Hypothalamus (tissue), 51 donors: Measurements from ENCODE around the gene PDE4C.
"Not testable (repeated sequence)": the region's sequence is repeated elsewhere in the genome, so short reads cannot be mapped to it uniquely, and the experiment has no call there.

Experiments used
- DNase-seq, 51 donors: peaks; one replicate each; lab custom pipeline; 2025; lab: John Stamatoyannopoulos, UW

Gene PDE4C

DNA sequence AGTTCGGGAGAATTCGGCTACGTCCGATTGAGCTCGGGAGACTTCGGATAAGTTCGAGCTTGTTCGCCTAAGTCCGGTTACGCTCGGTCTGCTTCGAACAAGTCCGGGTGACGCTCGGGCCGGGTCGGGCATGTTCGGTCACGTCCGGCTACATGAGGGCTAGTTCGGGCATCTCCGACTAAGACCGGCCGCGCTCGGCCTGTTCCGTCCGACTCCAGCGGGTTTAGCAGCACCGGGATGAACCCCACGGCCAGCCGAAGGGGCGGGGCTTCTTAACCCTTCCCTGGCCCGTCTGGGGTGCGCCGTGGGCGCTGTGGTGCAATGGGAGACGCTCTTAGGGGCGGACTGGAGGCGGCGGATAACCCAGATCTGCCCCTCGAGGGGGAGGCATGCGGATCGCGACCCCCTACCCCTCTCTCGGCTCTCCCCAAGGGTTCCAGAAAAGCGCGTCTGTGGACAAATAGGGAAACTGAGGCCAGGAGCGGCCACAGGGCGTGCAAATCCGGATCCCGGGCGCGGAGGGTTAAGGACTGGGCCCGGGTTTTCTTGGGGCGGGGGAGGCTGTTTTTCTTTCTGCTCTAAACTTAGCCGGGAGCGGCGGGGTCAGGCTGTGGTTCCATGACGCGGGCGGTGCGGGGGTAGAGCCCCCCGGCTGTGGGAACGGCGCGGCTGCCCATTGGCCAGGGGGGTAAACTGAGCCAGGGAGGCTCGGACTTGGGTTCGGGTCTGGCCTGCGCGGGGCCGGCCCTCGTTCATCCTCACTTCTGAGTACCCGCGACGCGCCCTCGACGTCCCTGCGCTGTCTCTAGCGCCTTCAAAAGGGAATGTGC, 1.5 kb downstream of the PDE4C start:
- peak; percentile 52 to 94 (median 85) for DNase-seq

DNA sequence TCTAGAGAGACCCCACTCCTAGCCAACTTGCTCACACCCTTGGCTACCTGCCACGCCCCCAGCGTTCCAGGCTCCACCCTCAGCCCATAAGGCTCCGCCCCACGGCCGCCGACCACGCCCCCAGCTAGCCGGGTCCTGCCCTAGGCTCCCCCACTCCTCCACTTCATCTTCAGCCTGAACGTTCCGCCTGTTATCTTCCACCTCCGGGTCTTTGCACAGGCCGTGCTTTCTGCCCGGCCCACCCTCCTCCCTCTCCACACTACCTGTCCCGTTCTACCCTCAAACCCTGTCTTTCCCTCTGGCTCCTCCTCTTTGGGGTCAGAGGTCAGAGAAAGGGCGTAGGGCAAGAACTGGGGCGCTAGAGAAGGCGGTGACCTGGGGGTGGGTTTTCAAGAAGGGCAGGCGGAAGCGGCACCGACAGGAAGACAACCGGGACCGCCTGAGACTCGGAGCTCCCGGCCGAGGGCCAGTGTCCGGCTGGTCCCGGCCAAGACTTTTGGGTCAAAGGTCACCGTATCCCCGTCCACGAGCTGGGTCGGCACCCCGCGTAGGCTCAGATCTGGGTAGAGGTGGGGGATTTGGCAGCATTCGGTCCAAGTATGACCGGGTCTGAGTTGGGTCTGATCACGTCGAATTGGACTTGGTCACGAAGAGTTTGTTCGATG, 2.2 kb downstream of the PDE4C start:
- DNase-seq = peak in 13 of 51 donors; percentile 2 to 60 (median 30)

DNA sequence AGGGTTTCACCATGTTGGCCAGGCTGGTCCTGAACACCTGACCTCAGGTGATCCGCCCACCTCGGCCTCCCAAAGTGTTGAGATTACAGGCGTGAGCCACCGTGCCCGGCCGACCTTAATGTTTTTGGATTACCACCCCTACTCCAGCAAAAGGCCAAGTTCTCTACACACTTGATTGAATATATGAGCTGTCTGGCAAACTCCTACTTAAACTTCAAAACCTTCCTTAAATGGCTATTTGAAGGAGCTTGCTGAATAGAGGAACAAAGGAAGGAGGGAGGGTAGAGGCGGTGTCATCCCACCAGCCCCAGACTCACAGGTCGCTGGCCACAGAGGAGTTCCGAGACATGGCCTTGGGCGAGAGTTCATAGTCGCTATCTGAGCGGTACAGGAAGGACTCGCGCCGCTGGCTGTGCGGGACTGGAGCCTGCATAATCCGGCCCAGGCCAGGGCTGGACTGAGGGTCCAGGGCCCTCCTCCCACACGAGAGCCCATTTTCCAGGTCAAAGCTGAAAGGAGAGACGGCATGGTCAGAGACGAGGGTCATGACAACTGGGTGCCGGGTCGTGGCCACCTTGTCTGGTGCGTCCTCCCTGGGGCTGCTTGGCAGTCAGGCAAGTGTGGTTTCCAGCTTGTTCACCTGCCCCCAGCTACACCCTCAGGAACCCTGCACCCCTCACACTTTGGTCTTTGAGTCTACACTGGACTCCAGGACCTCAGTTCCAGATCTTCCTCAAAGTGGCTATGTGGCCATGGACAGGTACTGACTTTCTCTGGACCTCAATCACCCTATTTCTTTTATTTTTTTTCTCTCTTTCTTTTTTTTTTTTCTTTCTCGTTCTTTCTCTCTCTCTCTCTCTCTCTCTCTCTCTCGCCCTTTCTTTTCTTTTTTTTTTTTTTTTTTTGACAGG, 4.2 kb downstream of the PDE4C start:
- no peak for DNase-seq

- DNase-seq = no peak
Measured at GRCh38 chr19:18220632-18221275, 5.5 kb downstream of the PDE4C start.

GRCh38 chr19:18219911-18220631, 6.2 kb downstream of the PDE4C start:
- DNase-seq = no peak

DNA sequence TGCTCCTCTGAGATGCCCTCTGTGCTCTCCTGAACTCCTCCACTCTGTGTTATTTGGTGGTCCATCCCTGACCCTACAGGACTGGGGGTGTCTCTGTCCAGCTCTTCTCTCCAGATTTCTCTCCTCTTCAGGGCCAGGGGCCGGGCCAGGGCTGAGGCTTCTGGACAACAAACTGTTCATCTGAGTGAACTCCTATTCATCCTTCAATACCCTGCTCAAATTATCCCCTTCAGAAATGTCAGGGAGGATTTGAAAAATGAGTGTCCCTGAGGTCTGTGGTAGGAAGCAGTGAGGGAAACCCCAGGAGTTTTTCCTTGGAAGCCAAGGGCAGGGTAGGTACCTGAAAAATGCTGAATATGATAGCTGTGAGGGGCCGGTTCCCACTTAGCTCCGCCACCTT, 7.6 kb downstream of the PDE4C start:
- no peak for DNase-seq

GRCh38 chr19:18218159-18218558, 8.1 kb downstream of the PDE4C start:
- DNase-seq = no peak

- no peak for DNase-seq
Measured at GRCh38 chr19:18216789-18217188, 9.4 kb downstream of the PDE4C start.

- no peak for DNase-seq
Measured at GRCh38 chr19:18214779-18215433, 11.3 kb downstream of the PDE4C start.

GRCh38 chr19:18211683-18212082, 14.6 kb downstream of the PDE4C start:
- no peak for DNase-seq

DNA sequence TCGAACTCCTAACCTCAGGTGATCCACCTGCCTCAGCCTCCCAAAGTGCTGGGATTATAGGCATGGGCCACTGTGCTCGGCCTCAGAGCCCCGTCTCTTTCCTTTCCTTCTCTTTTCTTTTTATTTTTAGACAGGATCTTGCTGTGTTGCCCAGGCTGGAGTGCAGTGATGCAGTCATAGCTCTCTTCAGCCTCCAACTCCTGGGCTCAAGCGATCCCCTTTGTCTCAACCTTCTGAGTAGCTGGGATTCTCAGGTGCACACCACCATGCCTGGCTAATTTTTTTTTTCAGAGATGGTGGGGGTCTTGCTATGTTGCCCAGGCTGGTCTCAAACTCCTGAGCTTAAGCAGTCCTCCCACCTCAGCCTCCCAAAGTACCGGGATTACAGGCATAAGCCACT, 16.3 kb downstream of the PDE4C start:
- DNase-seq = not testable (repeated sequence)

- peak in 6 of 51 donors; percentile 2 to 33 (median 18) for DNase-seq
Measured at GRCh38 chr19:18208098-18208951, 17.9 kb downstream of the PDE4C start.

DNA sequence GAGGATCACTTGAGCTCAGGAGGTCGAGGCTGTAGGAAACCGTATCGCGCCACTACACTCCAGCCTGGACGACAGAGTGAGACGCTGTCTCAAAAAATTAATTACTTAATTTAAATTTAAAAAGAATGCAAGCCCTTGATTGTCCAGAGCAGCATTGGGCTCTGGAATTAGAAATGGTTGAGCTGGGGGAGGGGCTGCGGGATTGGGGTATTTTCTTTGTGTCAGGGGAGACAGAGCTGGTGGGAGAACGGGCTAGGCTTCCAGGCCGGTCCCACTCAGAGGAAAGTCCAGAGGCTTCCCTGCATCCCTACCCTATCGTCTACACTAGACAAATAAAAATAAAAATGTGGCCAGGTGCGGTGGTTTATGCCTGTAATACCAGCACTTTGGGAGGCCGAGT, 20.2 kb downstream of the PDE4C start:
- DNase-seq = no peak

- peak in 48 of 51 donors; percentile 21 to 85 (median 56) for DNase-seq
Measured at GRCh38 chr19:18205200-18205892, 20.9 kb downstream of the PDE4C start.

- peak in 23 of 51 donors; percentile 5 to 75 (median 58) for DNase-seq
Measured at GRCh38 chr19:18204394-18205199, 21.6 kb downstream of the PDE4C start.

- DNase-seq = peak; percentile 75 to 100 (median 99)
Measured at GRCh38 chr19:18203863-18204393, 22.3 kb downstream of the PDE4C start, which contains the start of gene RAB3A. TSS of gene RAB3A (minus strand) at chr19:18204042. CDS start at chr19:18202740, 1,302 bp downstream.
